ENCODE data around the gene SCTR.

SCTR gene

DNA sequence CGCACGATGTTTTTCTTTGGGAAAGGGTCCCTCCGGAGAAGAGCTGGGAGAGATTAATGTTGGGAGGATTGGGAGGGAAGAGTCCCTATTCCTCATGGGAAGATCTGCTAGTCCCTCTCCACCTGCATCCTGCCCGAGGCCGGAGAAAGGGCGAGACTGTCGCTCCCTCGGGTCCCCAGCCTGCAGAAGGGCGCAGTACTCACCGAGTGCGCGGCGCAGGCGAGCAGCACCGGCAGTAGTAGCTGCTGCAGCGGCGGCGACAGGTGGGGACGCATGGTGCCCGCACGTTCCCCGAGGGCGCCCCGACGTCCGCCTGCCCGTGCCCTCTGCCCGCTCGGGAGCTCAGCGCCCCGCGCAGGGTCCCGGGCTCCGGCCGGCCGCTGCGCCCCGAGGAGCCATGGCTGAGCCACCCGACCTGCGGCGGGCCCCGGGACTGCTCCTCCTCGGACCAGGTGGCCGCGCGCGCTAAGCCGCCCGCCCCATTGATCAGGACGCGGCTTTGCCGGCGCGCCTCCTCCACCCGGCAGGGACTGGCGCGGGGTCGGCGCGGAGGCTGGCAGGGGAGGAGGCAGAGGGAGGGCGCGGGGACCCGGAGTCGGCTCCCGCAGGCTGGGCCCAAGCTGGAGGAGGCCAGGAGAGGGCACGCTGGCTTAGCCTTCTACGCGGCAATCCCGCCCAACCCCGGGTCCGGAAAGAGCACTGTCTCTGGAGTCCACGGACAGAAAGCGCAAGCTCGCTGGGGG lies at the start of gene SCTR:
TSS of gene SCTR (minus strand) at position 532 of the 743 bp plus-strand sequence. CDS start at position 275, 257 bp downstream.
- no peaks in the 10 kb centered on the region for H3K4me1 Mint-ChIP-seq
- H3K9me3 Mint-ChIP-seq = no peaks in the 10 kb centered on the region
- no peak for DNase-seq (ENCODE audit: low spot score in 2 of 2)
- no peak within 1 kb of the TSS for H3K4me3 Mint-ChIP-seq
- ATAC-seq = no peak
- H3K27ac Mint-ChIP-seq = no peak within 1 kb of the TSS
- H3K36me3 Mint-ChIP-seq = no peaks in the 10 kb centered on the region

DNA sequence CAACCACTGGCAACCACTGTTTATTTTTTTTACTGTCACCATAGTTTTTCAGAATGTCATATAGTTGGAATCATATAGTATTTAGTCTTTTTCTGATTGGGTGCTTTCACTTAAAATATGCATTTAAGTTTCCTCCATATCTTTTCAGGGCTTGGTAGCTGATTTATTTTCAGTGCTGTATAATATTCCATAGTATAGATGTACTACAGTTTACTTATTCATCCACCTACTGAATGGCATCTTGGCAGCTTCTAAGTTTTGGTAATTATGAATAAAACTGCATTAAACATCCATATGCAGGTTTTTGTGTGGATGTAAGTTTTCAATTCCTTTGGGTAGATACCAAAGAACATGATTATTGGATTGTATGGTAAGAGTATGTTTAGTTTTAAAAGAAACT lies 43.0 kb upstream of the SCTR start:
- Mint-ChIP-seq H3K36me3 (no peaks in the 10 kb centered on the region), H3K4me3 (no peak overlapping the region), H3K4me1 (no peaks in the 10 kb centered on the region), H3K27ac (no peak overlapping the region), H3K9me3 (peaks cover 5% of the 10 kb centered on the region)
- DNase-seq (ENCODE audit: low spot score in 2 of 2) = no peak
- ATAC-seq = no peak

- ATAC-seq (no peak), DNase-seq (ENCODE audit: low spot score in 2 of 2) (no peak)
- no peak overlapping the region for H3K4me3 Mint-ChIP-seq
- H3K4me1 Mint-ChIP-seq = no peaks in the 10 kb centered on the region
- H3K36me3 Mint-ChIP-seq = no peaks in the 10 kb centered on the region
- no peak overlapping the region for H3K27ac Mint-ChIP-seq
- H3K9me3 Mint-ChIP-seq = peaks cover 5% of the 10 kb centered on the region
These were observed 41.2 kb upstream of the SCTR start for GRCh38 chr2:119565481-119565880.

DNA sequence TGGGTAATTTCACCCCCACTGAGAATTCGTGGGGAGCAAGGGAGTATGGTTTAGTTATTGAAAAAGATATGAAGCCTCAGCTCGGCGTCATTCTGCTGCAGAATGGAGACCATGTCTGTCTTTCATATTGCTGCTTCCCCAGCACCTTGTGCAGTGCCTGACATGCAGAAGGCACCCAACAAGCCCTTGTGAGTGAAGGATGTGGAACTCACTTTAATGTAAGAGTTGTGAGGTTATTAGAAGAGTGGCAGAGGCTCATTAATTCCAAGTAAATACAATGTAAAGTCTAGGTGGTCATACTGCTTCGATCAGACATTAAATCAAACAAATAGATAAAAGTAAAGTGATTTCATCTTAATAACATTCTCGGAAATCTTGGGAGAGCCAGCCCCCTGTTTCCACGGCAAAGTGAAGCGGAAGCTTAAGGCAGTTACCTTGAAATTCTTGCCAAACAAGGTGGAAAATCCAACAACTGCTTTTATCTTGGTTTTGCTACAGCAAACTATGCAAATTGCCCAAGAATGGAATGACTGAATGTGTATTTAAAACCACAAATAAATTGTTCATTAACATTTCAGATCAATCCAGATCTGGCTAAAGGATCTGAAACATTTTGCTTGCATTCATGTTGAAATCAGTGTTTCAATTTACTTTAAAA lies 29.5 kb upstream of the SCTR start:
- Mint-ChIP-seq H3K4me1 (no peaks in the 10 kb centered on the region), H3K27ac (no peak overlapping the region), H3K36me3 (no peaks in the 10 kb centered on the region), H3K9me3 (no peaks in the 10 kb centered on the region), H3K4me3 (no peak overlapping the region)
- ATAC-seq = no peak
- DNase-seq (ENCODE audit: low spot score in 2 of 2) = no peak

DNA sequence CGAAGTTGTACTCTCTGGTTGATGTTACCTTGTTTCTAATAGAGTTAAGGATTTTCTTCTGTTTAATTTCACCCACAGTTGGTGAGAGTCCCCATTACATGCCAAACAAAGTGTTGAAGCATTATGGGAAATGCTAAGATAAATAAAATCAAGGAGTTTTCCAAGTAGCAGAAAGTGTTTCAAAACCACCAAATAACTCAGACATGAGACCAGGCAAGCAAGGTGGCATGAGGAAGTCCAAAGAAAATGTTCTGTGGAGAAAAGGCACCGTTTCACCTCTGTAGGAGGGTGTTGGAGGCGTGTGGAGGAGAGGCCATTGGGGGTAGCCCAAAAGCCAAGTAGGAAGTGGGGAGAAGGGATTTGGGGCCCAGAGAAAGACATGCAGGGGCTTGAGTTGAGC lies 28.6 kb upstream of the SCTR start:
- Mint-ChIP-seq H3K27ac (no peak overlapping the region), H3K36me3 (no peaks in the 10 kb centered on the region), H3K4me1 (no peaks in the 10 kb centered on the region), H3K4me3 (no peak overlapping the region), H3K9me3 (no peaks in the 10 kb centered on the region)
- DNase-seq (ENCODE audit: low spot score in 2 of 2) (no peak), ATAC-seq (no peak)

DNA sequence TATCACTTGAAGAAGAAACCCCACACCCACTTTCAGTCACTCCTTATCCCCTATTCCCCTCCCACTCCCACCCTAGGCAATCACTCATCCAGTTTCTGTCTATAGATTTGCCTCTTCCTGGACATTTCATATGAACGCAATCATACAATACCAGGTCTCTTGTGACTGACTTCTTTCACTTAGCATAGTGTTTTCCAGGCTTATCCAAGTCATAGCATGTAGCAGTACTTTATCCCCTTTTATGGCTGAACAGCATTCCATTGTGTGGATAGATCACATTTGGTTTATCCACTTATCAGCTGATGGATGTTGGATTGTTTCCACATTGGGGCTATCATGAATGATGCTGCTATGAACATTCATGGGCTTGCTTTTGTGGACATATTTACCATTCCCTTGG lies 26.6 kb upstream of the SCTR start:
- Mint-ChIP-seq H3K9me3 (no peaks in the 10 kb centered on the region), H3K4me3 (no peak overlapping the region), H3K27ac (no peak overlapping the region), H3K4me1 (no peaks in the 10 kb centered on the region), H3K36me3 (no peaks in the 10 kb centered on the region)
- DNase-seq (ENCODE audit: low spot score in 2 of 2) (no peak), ATAC-seq (no peak)

GRCh38 chr2:119550346-119550745 lies 26.1 kb upstream of the SCTR start:
- Mint-ChIP-seq H3K27ac (no peak overlapping the region), H3K4me1 (no peaks in the 10 kb centered on the region), H3K36me3 (no peaks in the 10 kb centered on the region), H3K9me3 (no peaks in the 10 kb centered on the region), H3K4me3 (no peak overlapping the region)
- ATAC-seq = no peak
- DNase-seq (ENCODE audit: low spot score in 2 of 2) = no peak

- Mint-ChIP-seq H3K36me3 (no peaks in the 10 kb centered on the region), H3K9me3 (no peaks in the 10 kb centered on the region), H3K27ac (no peak overlapping the region), H3K4me1 (no peaks in the 10 kb centered on the region), H3K4me3 (no peak overlapping the region)
- no peak for ATAC-seq
- no peak for DNase-seq (ENCODE audit: low spot score in 2 of 2)
These were observed 25.0 kb upstream of the SCTR start for GRCh38 chr2:119549241-119549640.

- no peaks in the 10 kb centered on the region for H3K9me3 Mint-ChIP-seq
- no peaks in the 10 kb centered on the region for H3K4me1 Mint-ChIP-seq
- no peaks in the 10 kb centered on the region for H3K36me3 Mint-ChIP-seq
- ATAC-seq (no peak), DNase-seq (ENCODE audit: low spot score in 2 of 2) (no peak)
- H3K27ac Mint-ChIP-seq = no peak overlapping the region
- H3K4me3 Mint-ChIP-seq = no peak overlapping the region
These were observed 24.3 kb upstream of the SCTR start for GRCh38 chr2:119548516-119549120.

- ATAC-seq = no peak
- Mint-ChIP-seq H3K36me3 (no peaks in the 10 kb centered on the region), H3K4me3 (no peak overlapping the region)
These were observed 22.1 kb upstream of the SCTR start for GRCh38 chr2:119546447-119546767.

GRCh38 chr2:119545754-119546446 lies 21.6 kb upstream of the SCTR start:
- H3K4me3 Mint-ChIP-seq = no peak overlapping the region
- no peak overlapping the region for H3K27ac Mint-ChIP-seq
- DNase-seq (ENCODE audit: low spot score in 2 of 2) (no peak), ATAC-seq (no peak)
- H3K9me3 Mint-ChIP-seq = no peaks in the 10 kb centered on the region
- H3K4me1 Mint-ChIP-seq = no peaks in the 10 kb centered on the region
- no peaks in the 10 kb centered on the region for H3K36me3 Mint-ChIP-seq

More at GRCh38 chr2:119546447-119546767, 22.1 kb upstream of the SCTR start:
- no peaks in the 10 kb centered on the region for H3K4me1 Mint-ChIP-seq
- no peak overlapping the region for H3K27ac Mint-ChIP-seq
- H3K9me3 Mint-ChIP-seq = no peaks in the 10 kb centered on the region
- no peak for DNase-seq (ENCODE audit: low spot score in 2 of 2)

DNA sequence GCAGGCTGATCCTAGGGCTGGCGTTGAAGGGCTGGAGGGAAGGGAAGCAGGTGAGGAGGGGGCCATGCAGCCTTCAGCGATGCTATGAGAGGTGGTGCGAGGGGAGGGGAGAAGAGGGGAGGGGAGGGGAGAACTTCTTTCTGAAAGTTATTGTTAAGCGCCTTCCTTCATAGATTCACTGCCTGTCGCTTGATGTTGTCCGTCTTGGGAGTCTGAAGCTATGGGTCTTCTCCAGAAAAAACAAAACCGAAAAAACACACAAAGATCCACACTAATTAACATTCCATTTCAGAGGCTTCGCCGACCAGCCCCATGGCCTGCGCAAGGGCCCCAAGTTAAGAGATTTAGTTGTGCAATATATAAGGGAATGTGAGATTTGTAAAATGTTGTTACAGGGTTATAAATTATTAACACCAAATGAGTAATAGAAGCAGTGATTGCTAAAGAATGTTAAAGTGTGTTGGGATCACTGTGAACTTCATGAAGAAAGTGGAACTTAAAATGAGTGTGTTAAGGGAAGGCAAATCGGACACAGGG lies 20.7 kb upstream of the SCTR start:
- Mint-ChIP-seq H3K9me3 (no peaks in the 10 kb centered on the region), H3K27ac (no peak overlapping the region), H3K4me3 (no peak overlapping the region), H3K4me1 (no peaks in the 10 kb centered on the region), H3K36me3 (no peaks in the 10 kb centered on the region)
- DNase-seq (ENCODE audit: low spot score in 2 of 2) (no peak), ATAC-seq (no peak)

- Mint-ChIP-seq H3K27ac (no peak within 1 kb of the TSS), H3K9me3 (no peaks in the 10 kb centered on the region), H3K36me3 (no peaks in the 10 kb centered on the region), H3K4me3 (peak within 1 kb of the TSS; percentile 22), H3K4me1 (no peaks in the 10 kb centered on the region)
- ATAC-seq (peak; percentile 68), DNase-seq (ENCODE audit: low spot score in 2 of 2) (peak; percentile 10 to 63)
These were observed 20.0 kb upstream of the SCTR start, which contains the start of gene CFAP221 for GRCh38 chr2:119544075-119544938. TSS of gene CFAP221 (plus strand) at chr2:119544449. CDS start at chr2:119546132, 1,683 bp downstream.

DNA sequence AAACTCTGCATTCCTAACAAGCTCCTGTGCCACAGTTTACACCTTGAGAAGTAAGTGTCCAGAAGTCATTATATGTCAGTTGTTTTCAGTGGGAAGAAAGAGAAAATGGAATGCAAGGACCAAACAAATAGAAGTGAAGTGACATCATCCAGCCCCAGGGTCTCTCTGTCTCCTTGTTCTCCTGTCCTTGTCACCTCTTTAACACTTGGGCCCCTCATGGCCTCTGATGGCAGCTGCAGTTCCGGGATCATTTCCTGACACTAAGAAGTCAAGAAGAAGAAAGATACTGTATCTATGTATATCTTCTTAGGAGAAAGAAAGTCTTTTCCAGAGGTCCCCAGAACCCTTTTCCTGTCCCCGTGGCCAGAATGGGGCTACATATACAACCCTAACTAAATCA lies 17.2 kb upstream of the SCTR start:
- Mint-ChIP-seq H3K9me3 (no peaks in the 10 kb centered on the region), H3K36me3 (no peaks in the 10 kb centered on the region), H3K4me3 (no peak overlapping the region), H3K4me1 (no peaks in the 10 kb centered on the region), H3K27ac (no peak overlapping the region)
- ATAC-seq (no peak), DNase-seq (ENCODE audit: low spot score in 2 of 2) (no peak)

GRCh38 chr2:119537792-119538191 lies 13.5 kb upstream of the SCTR start:
- H3K36me3 Mint-ChIP-seq = no peaks in the 10 kb centered on the region
- ATAC-seq = no peak
- H3K4me1 Mint-ChIP-seq = no peaks in the 10 kb centered on the region
- DNase-seq (ENCODE audit: low spot score in 2 of 2) = no peak
- no peak overlapping the region for H3K27ac Mint-ChIP-seq
- peaks cover 8% of the 10 kb centered on the region for H3K9me3 Mint-ChIP-seq
- H3K4me3 Mint-ChIP-seq = no peak overlapping the region
